Stomach (tissue), 9 donors: ENCODE measurements around the gene FOXP2. TPM values are rescaled to one million over a fixed set of nuclear protein-coding genes. Genes with fewer than 3 reads are reported as not detected.
"Not testable (repeated sequence)": the region's sequence is repeated elsewhere in the genome, so short reads cannot be mapped to it uniquely, and the experiment has no call there.

Experiments
- DNase-seq, 2 donors: peaks; one replicate each; pipeline versions ENCODE4 v3.0.0 to v3.0.0-alpha.2; 2013 to 2019
- H3K27ac ChIP-seq, 5 donors: fragments of 200-600 bp in 4 of 5; sonication (generic) in 4 of 5; one replicate each; pipeline ENCODE4 v1.5.1; 2013 to 2019; ENCODE audit warnings: mild to moderate bottlenecking in 1 of 5, moderate library complexity in 1 of 5
- H3K27me3 ChIP-seq, 3 donors: fragments of 200-600 bp; sonication (generic); one replicate each; pipeline ENCODE4 v1.5.1; 2017 to 2019; ENCODE audit warnings: mixed run types in 1 of 3
- H3K36me3 ChIP-seq, 4 donors: fragments of 200-600 bp; sonication (generic); 1 replicate in 3 of 4; 2 replicates in 1 of 4; pipeline ENCODE4 v1.5.1; 2016 to 2019
- H3K4me1 ChIP-seq, 4 donors: fragments of 200-600 bp; sonication (generic); one replicate each; pipeline ENCODE4 v1.5.1; 2016 to 2019
- H3K4me3 ChIP-seq, 4 donors: fragments of 200-600 bp; sonication (generic) in 3 of 4; one replicate each; pipeline ENCODE4 v1.5.1; 2016 to 2019; ENCODE audit warnings: mild to moderate bottlenecking in 1 of 4
- H3K9me3 ChIP-seq, 4 donors: fragments of 200-600 bp; sonication (generic); one replicate each; pipeline ENCODE4 v1.5.1; 2016 to 2019
- CTCF ChIP-seq, 7 experiments: fragments of 450-650 bp in 4 of 7; fragments of 200-600 bp in 3 of 7; sonication (generic) in 3 of 7; IDR thresholded peaks; one replicate each; pipeline ENCODE4 v1.5.1; 2016 to 2019; ENCODE audit warnings: antibody characterized with exemption in 7 of 7, control low read depth in 2 of 7, mild to moderate bottlenecking in 1 of 7
- EP300 ChIP-seq: sonication (generic); formaldehyde crosslinking; IDR thresholded peaks from one replicate; pipeline ENCODE4 v1.6.1; 2017; ENCODE audit warnings: antibody characterized with exemption
- POLR2A ChIP-seq, 4 donors: fragments of 450-650 bp; IDR thresholded peaks; one replicate each; pipeline ENCODE4 v1.6.1; 2016; ENCODE audit warnings: antibody characterized with exemption in 4 of 4, control low read depth in 2 of 4, mild to moderate bottlenecking in 1 of 4, moderate library complexity in 1 of 4
- POLR2AphosphoS5 ChIP-seq, 3 donors: sonication (generic); formaldehyde crosslinking; IDR thresholded peaks; one replicate each; pipeline ENCODE4 v1.6.1; 2016; ENCODE audit warnings: antibody characterized with exemption in 3 of 3
- WGBS, 5 donors: extraction: QIAGEN DNeasy Blood & Tissue Kit in 3 of 5; methylation state at CpG; one replicate each; pipeline versions ENCODE4 v1.1.5 to v1.1.7; 2013 to 2018; 5-methylcytosine and 5-hydroxymethylcytosine counted together
- intact Hi-C: fragments of 100-400 bp; cut with DNase I; formaldehyde crosslinking; loops from one replicate; pipeline ENCODE4 v1.15.1; 2023; ENCODE audit warnings: low total_unique reads
- polyA plus RNA-seq, 3 donors: library from polyadenylated mRNA; stranded (reverse); fragments of 200-250 nt; gene quantifications; one replicate each; pipeline ENCODE4 v1.2.3, GENCODE V29; 2013
- total RNA-seq, 5 donors: library from RNA; depleted of rRNA; stranded (reverse); fragments of >200 nt; gene quantifications; one replicate each; pipeline versions ENCODE4 v1.1.0 to v1.2.3, GENCODE V29; 2014 to 2016
- donor health status: healthy with polysubstance abuse.
- donor health status: Bipolar disorder and iron deficiency.
- donor health status: healthy.

Gene FOXP2
- total and polyA plus RNA-seq, 8 donors: 0.92 to 51.6 (median 7.1) TPM

GRCh38 chr7:114590298-114590697, 175.7 kb downstream of the FOXP2 start:
- intact Hi-C loops: no loop called here
- no peaks in the 10 kb centered on the region for H3K27me3 ChIP-seq
- no peaks in the 10 kb centered on the region for H3K4me1 ChIP-seq
- H3K9me3 ChIP-seq: no peaks in the 10 kb centered on the region
- no peak for TF ChIP-seq CTCF (IDR thresholded peaks at IDR 0.05)
- no peak for TF ChIP-seq EP300
- TF ChIP-seq POLR2A (IDR thresholded peaks at IDR 0.05): no peak
- TF ChIP-seq POLR2AphosphoS5 (IDR thresholded peaks at IDR 0.05): no peak
- no peak overlapping the region for H3K4me3 ChIP-seq
- H3K36me3 ChIP-seq: no peaks in the 10 kb centered on the region
- DNase-seq: no peak
- WGBS, 5 donors: 57 to 72% (median 63%) methylated on average over 2 of the region's 2 CpGs
- H3K27ac ChIP-seq: no peak overlapping the region

- Histone ChIP-seq H3K9me3 (no peaks in the 10 kb centered on the region), H3K27ac (no peak overlapping the region), H3K4me1 (no peaks in the 10 kb centered on the region), H3K4me3 (no peak overlapping the region), H3K36me3 (no peaks in the 10 kb centered on the region), H3K27me3 (no peaks in the 10 kb centered on the region)
- TF ChIP-seq POLR2A (IDR thresholded peaks at IDR 0.05): no peak
- no peak for TF ChIP-seq CTCF (IDR thresholded peaks at IDR 0.05)
- no peak for TF ChIP-seq POLR2AphosphoS5 (IDR thresholded peaks at IDR 0.05)
- TF ChIP-seq EP300: no peak
- intact Hi-C loops: no loop called here
- WGBS, 5 donors: 71 to 76% (median 73%) methylated on average over 4 of the region's 4 CpGs
- DNase-seq: no peak
Measured at GRCh38 chr7:114598946-114599345, 184.3 kb downstream of the FOXP2 start.

GRCh38 chr7:114606100-114606499, 191.5 kb downstream of the FOXP2 start:
- Histone ChIP-seq H3K4me3 (no peak overlapping the region), H3K4me1 (no peaks in the 10 kb centered on the region), H3K27me3 (no peaks in the 10 kb centered on the region), H3K27ac (no peak overlapping the region), H3K36me3 (no peaks in the 10 kb centered on the region), H3K9me3 (no peaks in the 10 kb centered on the region)
- intact Hi-C loops: no loop called here
- no peak for DNase-seq
- 70 to 92% (median 88%) methylated on average over 2 of the region's 2 CpGs for WGBS, 5 donors
- TF ChIP-seq EP300: no peak
- no peak for TF ChIP-seq CTCF (IDR thresholded peaks at IDR 0.05)
- TF ChIP-seq POLR2A (IDR thresholded peaks at IDR 0.05): no peak
- no peak for TF ChIP-seq POLR2AphosphoS5 (IDR thresholded peaks at IDR 0.05)

- 88 to 95% (median 94%) methylated on average over 11 of the region's 11 CpGs for WGBS, 5 donors
- H3K27me3 ChIP-seq, intact Hi-C loops, H3K4me3 ChIP-seq, H3K36me3 ChIP-seq, H3K9me3 ChIP-seq, H3K4me1 ChIP-seq, DNase-seq, H3K27ac ChIP-seq: not testable (repeated sequence)
Measured at GRCh38 chr7:114608822-114609221, 194.2 kb downstream of the FOXP2 start.

- Histone ChIP-seq H3K9me3 (no peaks in the 10 kb centered on the region), H3K27ac (no peak overlapping the region), H3K36me3 (no peaks in the 10 kb centered on the region), H3K4me3 (no peak overlapping the region), H3K4me1 (no peaks in the 10 kb centered on the region), H3K27me3 (no peaks in the 10 kb centered on the region)
- DNase-seq: no peak
- intact Hi-C loops: no loop called here
- TF ChIP-seq CTCF (IDR thresholded peaks at IDR 0.05) (no peak), POLR2AphosphoS5 (IDR thresholded peaks at IDR 0.05) (no peak), POLR2A (IDR thresholded peaks at IDR 0.05) (no peak), EP300 (no peak)
- 74 to 79% (median 76%) methylated on average over 3 of the region's 3 CpGs for WGBS, 5 donors
Measured at GRCh38 chr7:114620208-114620607, 205.6 kb downstream of the FOXP2 start.
